IPS-18c (cell line): ENCODE results near the gene NKAIN2.
"Not testable (repeated sequence)": the region's sequence is repeated elsewhere in the genome, so short reads cannot be mapped to it uniquely, and the experiment has no call there.

ENCODE experiments used
- H3K4me3 ChIP-seq: 2 replicates; pipeline ENCODE4 v1.7.0; 2013; ENCODE audit warnings: low read depth, mild to moderate bottlenecking, low read length, moderate library complexity; ENCODE audit not compliant: insufficient read depth
- H3K9me3 ChIP-seq: one replicate; pipeline ENCODE4 v1.6.1; 2013; ENCODE audit warnings: mild to moderate bottlenecking, low read length, moderate library complexity; ENCODE audit not compliant: control insufficient read depth, insufficient read depth

The NKAIN2 gene

GRCh38 chr6:124260337-124260736, 456.7 kb downstream of the NKAIN2 start:
- no peak overlapping the region for H3K4me3 ChIP-seq

GRCh38 chr6:124269733-124270132, 466.1 kb downstream of the NKAIN2 start:
- Histone ChIP-seq H3K4me3 (no peak overlapping the region), H3K9me3 (no peaks in the 10 kb centered on the region)

More at GRCh38 chr6:124260337-124260736, 456.7 kb downstream of the NKAIN2 start:
- no peaks in the 10 kb centered on the region for H3K9me3 ChIP-seq

- H3K4me3 ChIP-seq = no peak overlapping the region
- H3K9me3 ChIP-seq = no peaks in the 10 kb centered on the region
These were observed 470.0 kb downstream of the NKAIN2 start for GRCh38 chr6:124273701-124274100.

- H3K9me3 ChIP-seq = no peaks in the 10 kb centered on the region
- H3K4me3 ChIP-seq = no peak overlapping the region
These were observed 478.9 kb downstream of the NKAIN2 start for GRCh38 chr6:124282541-124282940.

- H3K9me3 ChIP-seq = no peaks in the 10 kb centered on the region
- H3K4me3 ChIP-seq = no peak overlapping the region
These were observed 479.8 kb downstream of the NKAIN2 start for GRCh38 chr6:124283486-124283885.

- no peak overlapping the region for H3K4me3 ChIP-seq
These were observed 481.5 kb downstream of the NKAIN2 start for GRCh38 chr6:124285146-124285545.

GRCh38 chr6:124294574-124295200, 491.0 kb downstream of the NKAIN2 start:
- no peak overlapping the region for H3K4me3 ChIP-seq

More at GRCh38 chr6:124285146-124285545, 481.5 kb downstream of the NKAIN2 start:
- H3K9me3 ChIP-seq = no peaks in the 10 kb centered on the region

GRCh38 chr6:124297507-124297906, 493.8 kb downstream of the NKAIN2 start:
- Histone ChIP-seq H3K4me3 (no peak overlapping the region), H3K9me3 (no peaks in the 10 kb centered on the region)

More at GRCh38 chr6:124294574-124295200, 491.0 kb downstream of the NKAIN2 start:
- no peaks in the 10 kb centered on the region for H3K9me3 ChIP-seq

- Histone ChIP-seq H3K9me3 (no peaks in the 10 kb centered on the region), H3K4me3 (no peak overlapping the region)
These were observed 495.1 kb downstream of the NKAIN2 start for GRCh38 chr6:124298730-124299129.

- not testable (repeated sequence) for H3K4me3 ChIP-seq, H3K9me3 ChIP-seq
These were observed 497.2 kb downstream of the NKAIN2 start for GRCh38 chr6:124300907-124301306.

- Histone ChIP-seq H3K4me3 (no peak overlapping the region), H3K9me3 (no peaks in the 10 kb centered on the region)
These were observed 500.3 kb downstream of the NKAIN2 start for GRCh38 chr6:124303971-124304370.

GRCh38 chr6:124310139-124310538, 506.5 kb downstream of the NKAIN2 start:
- H3K4me3 ChIP-seq = no peak overlapping the region

GRCh38 chr6:124319410-124319809, 515.7 kb downstream of the NKAIN2 start:
- no peaks in the 10 kb centered on the region for H3K9me3 ChIP-seq
- no peak overlapping the region for H3K4me3 ChIP-seq

More at GRCh38 chr6:124310139-124310538, 506.5 kb downstream of the NKAIN2 start:
- no peaks in the 10 kb centered on the region for H3K9me3 ChIP-seq

GRCh38 chr6:124324237-124324636, 520.6 kb downstream of the NKAIN2 start:
- H3K9me3 ChIP-seq = no peaks in the 10 kb centered on the region
- H3K4me3 ChIP-seq = no peak overlapping the region

- Histone ChIP-seq H3K4me3 (no peak overlapping the region), H3K9me3 (no peaks in the 10 kb centered on the region)
These were observed 526.5 kb downstream of the NKAIN2 start for GRCh38 chr6:124330197-124330596.

GRCh38 chr6:124334359-124334758, 530.7 kb downstream of the NKAIN2 start:
- no peaks in the 10 kb centered on the region for H3K9me3 ChIP-seq
- H3K4me3 ChIP-seq = no peak overlapping the region

GRCh38 chr6:124339610-124340334, 536.1 kb downstream of the NKAIN2 start:
- no peak overlapping the region for H3K4me3 ChIP-seq
- H3K9me3 ChIP-seq = no peaks in the 10 kb centered on the region

- H3K4me3 ChIP-seq, H3K9me3 ChIP-seq: not testable (repeated sequence)
These were observed 544.7 kb downstream of the NKAIN2 start for GRCh38 chr6:124348339-124348738.
